Muscle of leg (tissue), 11 donors: Measurements from ENCODE around the gene EML6. TPM values are rescaled to one million over a fixed set of nuclear protein-coding genes. Genes with fewer than 3 reads are reported as not detected.

Experiments
- DNase-seq: peaks from one replicate; pipeline ENCODE4 v3.0.0; 2013
- H3K27ac ChIP-seq: one replicate; pipeline ENCODE4 v1.5.1; 2013; ENCODE audit warnings: mild to moderate bottlenecking, low read length, control low read depth
- H3K27me3 ChIP-seq: one replicate; pipeline ENCODE4 v1.6.1; 2013; ENCODE audit warnings: low read length; ENCODE audit not compliant: control insufficient read depth, insufficient read depth
- H3K36me3 ChIP-seq: one replicate; pipeline ENCODE4 v1.6.1; 2013; ENCODE audit warnings: low read length; ENCODE audit not compliant: control insufficient read depth, insufficient read depth
- H3K4me1 ChIP-seq: one replicate; pipeline ENCODE4 v1.6.1; 2013; ENCODE audit warnings: low read length; ENCODE audit not compliant: control insufficient read depth, insufficient read depth
- H3K4me3 ChIP-seq: one replicate; pipeline ENCODE4 v1.5.1; 2013; ENCODE audit warnings: low read length, control low read depth
- H3K9me3 ChIP-seq: replicated peaks from 2 replicates; pipeline ENCODE4 v1.6.1; 2013; ENCODE audit warnings: low read depth, low read length; ENCODE audit not compliant: control insufficient read depth
- WGBS: methylation state at CpG from one replicate; pipeline ENCODE4 v1.1.5; 2013; ENCODE audit warnings: missing lambda C conversion rate; ENCODE audit not compliant: insufficient coverage; 5-methylcytosine and 5-hydroxymethylcytosine counted together
- polyA plus RNA-seq, 8 donors: library from polyadenylated mRNA; unstranded; fragments of 120-200 nt; gene quantifications; one replicate each; pipeline versions ENCODE4 v1.2.1 to v1.2.3, GENCODE V29; 2013; ENCODE audit warnings: inconsistent platforms in 1 of 8, low replicate concordance in 1 of 8; ENCODE audit not compliant: insufficient read length in 8 of 8, insufficient read depth in 1 of 8
- total RNA-seq: library from RNA; stranded (reverse); fragments of 120-200 nt; gene quantifications from one replicate; pipeline ENCODE4 v1.2.4, GENCODE V29; 2013

The EML6 gene
- total and polyA plus RNA-seq, 9 donors, result 11.2 to 32.1 (median 18.8) TPM

DNA sequence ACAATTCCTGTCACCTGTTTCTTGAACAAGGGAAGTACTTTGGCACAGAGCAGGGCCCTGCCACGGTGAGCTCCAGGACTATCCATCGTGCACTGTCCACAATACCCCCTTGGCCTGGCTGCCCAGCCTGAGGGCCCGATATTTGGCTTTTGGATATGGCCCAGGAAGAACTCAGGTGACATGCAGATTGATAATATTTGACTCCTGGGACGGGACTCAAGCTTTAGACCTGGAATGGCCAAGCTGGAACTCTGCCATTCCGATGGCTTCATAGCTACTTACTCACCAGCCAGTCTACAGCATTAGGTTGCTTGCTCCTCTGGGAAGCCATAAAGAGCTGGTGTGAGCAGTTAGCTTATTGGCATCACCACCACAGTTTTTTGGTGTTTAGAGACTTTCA, 26.6 kb downstream of the EML6 start:
- no peak for DNase-seq
- no peaks in the 10 kb centered on the region for H3K9me3 ChIP-seq
- no peaks in the 10 kb centered on the region for H3K27me3 ChIP-seq
- no peaks in the 10 kb centered on the region for H3K4me1 ChIP-seq
- no peak overlapping the region for H3K4me3 ChIP-seq
- WGBS, result 89% methylated on average over 4 of the region's 5 CpGs
- H3K27ac ChIP-seq, result no peak overlapping the region
- no peaks in the 10 kb centered on the region for H3K36me3 ChIP-seq

GRCh38 chr2:54752439-54752838, 29.0 kb downstream of the EML6 start:
- no peaks in the 10 kb centered on the region for H3K36me3 ChIP-seq
- H3K27ac ChIP-seq, result no peak overlapping the region
- H3K9me3 ChIP-seq, result no peaks in the 10 kb centered on the region
- H3K4me1 ChIP-seq, result no peaks in the 10 kb centered on the region
- no peak for DNase-seq
- no CpG with 5 or more reads among the region's 1 CpG for WGBS
- H3K4me3 ChIP-seq, result no peak overlapping the region
- no peaks in the 10 kb centered on the region for H3K27me3 ChIP-seq

DNA sequence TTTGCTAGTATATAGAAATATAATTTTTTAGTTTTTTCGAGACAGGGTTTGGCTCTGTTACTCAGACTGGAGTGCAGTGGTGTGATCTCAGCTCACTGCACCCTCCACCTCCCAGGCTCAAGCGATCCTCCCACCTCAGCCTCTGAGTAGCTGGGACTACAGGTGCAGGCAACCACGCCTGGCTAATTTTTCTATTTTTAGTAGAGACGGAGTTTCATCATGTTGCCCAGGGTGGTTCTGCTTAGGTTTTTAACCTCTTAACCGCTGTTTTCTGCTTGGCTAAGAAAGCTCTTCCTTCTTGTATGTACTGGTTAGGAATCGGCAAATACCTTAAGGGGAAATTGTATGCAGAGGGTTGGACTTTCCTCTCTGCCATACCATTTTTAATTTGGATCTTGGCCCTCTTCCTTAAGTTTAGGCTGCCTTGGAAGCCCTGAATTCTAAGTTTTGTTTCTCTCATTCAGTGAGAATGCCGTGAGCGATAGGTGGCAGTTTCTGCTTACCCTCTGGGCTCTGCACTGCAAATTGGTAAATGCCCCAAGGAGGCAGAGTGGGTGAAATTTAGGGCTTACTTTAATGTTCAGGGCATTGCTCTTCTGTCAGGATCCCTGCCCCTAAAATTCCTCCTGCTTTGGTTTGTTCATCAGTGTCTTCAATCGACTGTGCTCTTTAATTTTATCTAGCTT, 32.3 kb downstream of the EML6 start:
- H3K9me3 ChIP-seq, result no peaks in the 10 kb centered on the region
- H3K4me1 ChIP-seq, result no peaks in the 10 kb centered on the region
- H3K36me3 ChIP-seq, result no peaks in the 10 kb centered on the region
- DNase-seq, result no peak
- no peak overlapping the region for H3K27ac ChIP-seq
- no peaks in the 10 kb centered on the region for H3K27me3 ChIP-seq
- H3K4me3 ChIP-seq, result no peak overlapping the region
- WGBS, result no CpG with 5 or more reads among the region's 9 CpGs

DNA sequence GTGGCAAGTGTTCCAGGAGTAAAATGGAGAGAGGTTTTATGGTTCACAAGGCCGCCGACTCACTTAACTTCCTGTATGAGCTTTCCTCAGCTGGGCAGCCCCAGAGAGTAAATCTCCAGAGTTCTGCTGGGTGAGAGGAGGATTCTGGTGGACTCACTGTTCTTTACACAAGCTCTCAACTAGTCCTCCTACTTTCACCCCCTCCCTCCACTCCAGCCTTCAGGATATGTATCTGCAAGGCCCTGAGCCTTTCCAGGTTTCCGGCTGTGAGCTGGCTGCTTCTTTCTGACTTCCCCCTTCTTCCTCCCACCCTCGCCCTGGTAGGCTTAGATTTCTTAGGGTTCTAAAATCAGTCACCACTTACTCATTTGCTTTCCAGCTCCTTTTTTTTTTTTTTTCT, 34.0 kb downstream of the EML6 start:
- no peaks in the 10 kb centered on the region for H3K9me3 ChIP-seq
- H3K4me1 ChIP-seq, result no peaks in the 10 kb centered on the region
- no peaks in the 10 kb centered on the region for H3K27me3 ChIP-seq
- 64% methylated on average over 3 of the region's 4 CpGs for WGBS
- DNase-seq, result peak; percentile 22
- no peak overlapping the region for H3K27ac ChIP-seq
- no peak overlapping the region for H3K4me3 ChIP-seq
- H3K36me3 ChIP-seq, result no peaks in the 10 kb centered on the region

DNA sequence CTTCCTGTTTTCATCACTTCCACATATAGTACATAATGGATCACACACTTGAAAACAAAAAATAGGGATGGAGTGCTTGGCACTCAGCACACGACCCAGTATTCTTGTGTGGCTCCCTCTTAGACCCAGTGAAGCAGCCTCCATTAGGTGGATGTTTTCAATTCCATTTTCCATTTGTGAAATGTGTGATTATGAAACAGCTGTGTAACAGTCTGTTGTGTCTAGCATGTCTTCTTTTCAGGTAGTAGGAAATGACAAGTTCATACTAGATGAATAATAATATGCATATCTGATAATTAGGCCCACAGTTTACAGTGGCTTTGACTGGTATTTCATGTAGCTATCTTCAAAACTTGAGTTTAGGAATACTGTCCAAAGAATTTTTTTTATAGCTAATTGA, 35.5 kb downstream of the EML6 start:
- no peak for DNase-seq
- Histone ChIP-seq H3K4me3 (no peak overlapping the region), H3K27ac (no peak overlapping the region), H3K36me3 (no peaks in the 10 kb centered on the region), H3K4me1 (no peaks in the 10 kb centered on the region), H3K9me3 (no peaks in the 10 kb centered on the region), H3K27me3 (no peaks in the 10 kb centered on the region)
- WGBS, result no CpG with 5 or more reads among the region's 1 CpG

- Histone ChIP-seq H3K4me1 (no peaks in the 10 kb centered on the region), H3K4me3 (no peak overlapping the region), H3K27ac (no peak overlapping the region), H3K9me3 (no peaks in the 10 kb centered on the region), H3K27me3 (no peaks in the 10 kb centered on the region), H3K36me3 (no peaks in the 10 kb centered on the region)
- WGBS, result no CpG with 5 or more reads among the region's 2 CpGs
- DNase-seq, result no peak
Measured at GRCh38 chr2:54760310-54760709, 36.8 kb downstream of the EML6 start.

DNA sequence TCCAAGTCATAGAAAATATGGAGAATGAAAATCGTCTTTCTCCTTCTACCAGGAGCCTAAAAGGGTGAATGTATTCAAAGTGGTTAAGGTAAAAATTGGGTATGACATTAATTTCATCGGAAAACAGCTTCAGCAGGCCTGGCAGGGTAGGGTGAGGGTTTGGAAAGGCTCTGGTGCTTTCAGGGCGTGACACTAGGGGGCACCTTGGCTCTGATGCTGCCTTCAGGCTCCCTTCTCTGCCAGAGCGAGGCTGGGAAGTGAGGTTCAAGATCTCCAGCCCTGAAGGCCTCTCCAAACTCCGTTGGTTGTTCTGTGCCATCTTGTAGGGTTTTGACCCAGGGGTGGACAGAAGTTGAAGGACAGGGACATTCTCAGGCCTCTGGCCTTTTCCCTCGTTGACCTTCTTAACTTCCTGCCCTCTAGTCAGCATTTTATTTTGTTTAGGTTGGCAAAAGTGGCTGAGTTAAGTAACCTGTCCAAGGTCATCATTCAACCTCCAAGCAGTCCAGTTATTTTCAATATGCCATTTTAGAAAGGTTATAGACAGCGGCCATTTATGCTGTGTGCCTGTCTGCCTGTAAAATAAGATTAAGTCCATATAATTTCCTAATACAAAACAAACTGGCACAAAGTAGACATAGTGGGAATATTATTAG, 40.3 kb downstream of the EML6 start:
- 90% methylated on average over 2 of the region's 7 CpGs for WGBS
- DNase-seq, result no peak
- no peak overlapping the region for H3K27ac ChIP-seq
- no peaks in the 10 kb centered on the region for H3K4me1 ChIP-seq
- H3K36me3 ChIP-seq, result no peaks in the 10 kb centered on the region
- H3K4me3 ChIP-seq, result no peak overlapping the region
- H3K27me3 ChIP-seq, result no peaks in the 10 kb centered on the region
- H3K9me3 ChIP-seq, result no peaks in the 10 kb centered on the region

DNA sequence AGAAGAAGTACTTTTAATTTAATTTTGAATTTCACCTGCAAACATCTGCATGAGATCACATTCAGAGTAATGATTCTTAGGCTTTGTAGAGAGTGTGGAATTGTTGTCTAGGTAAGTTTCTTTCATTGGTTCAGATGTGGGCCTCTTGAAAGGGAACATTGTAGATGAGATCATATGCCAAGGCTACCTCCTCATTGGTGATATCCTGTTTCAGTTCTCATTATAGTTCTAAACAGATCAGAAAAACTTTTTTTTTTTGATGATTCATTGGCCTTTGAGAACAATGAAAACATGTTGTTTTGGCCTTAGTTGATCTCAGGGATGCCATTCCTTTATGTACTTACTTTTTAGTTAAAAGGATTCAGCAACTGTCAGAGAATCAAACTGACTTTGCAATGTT, 44.5 kb downstream of the EML6 start:
- Histone ChIP-seq H3K36me3 (no peaks in the 10 kb centered on the region), H3K4me3 (no peak overlapping the region), H3K9me3 (no peaks in the 10 kb centered on the region), H3K4me1 (no peaks in the 10 kb centered on the region), H3K27me3 (no peaks in the 10 kb centered on the region), H3K27ac (no peak overlapping the region)
- no peak for DNase-seq

GRCh38 chr2:54768772-54769428, 45.4 kb downstream of the EML6 start:
- Histone ChIP-seq H3K27me3 (no peaks in the 10 kb centered on the region), H3K36me3 (no peaks in the 10 kb centered on the region), H3K9me3 (no peaks in the 10 kb centered on the region), H3K4me3 (no peak overlapping the region), H3K27ac (no peak overlapping the region), H3K4me1 (no peaks in the 10 kb centered on the region)
- peak; percentile 36 for DNase-seq
- no CpG with 5 or more reads among the region's 1 CpG for WGBS

DNA sequence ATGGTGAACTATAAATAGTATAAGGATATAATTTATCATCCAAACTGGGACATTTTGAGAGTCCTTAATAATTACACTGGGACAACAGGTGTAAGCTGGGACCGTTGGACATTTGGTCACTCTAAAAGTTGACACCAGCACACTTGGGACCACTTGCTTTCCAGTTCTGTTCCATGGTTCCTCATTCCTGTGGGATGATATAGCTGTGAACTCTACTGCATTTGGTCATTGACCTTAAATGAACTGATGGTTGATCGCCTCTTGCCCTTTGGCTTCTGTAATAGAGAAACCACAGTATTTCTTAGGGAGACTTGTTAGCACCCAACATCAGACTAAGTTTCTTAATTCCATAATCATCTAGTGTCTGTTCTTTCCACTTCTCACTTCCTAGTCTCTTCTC, 46.7 kb downstream of the EML6 start:
- 100% methylated on average over 1 of the region's 2 CpGs for WGBS
- Histone ChIP-seq H3K4me3 (no peak overlapping the region), H3K36me3 (no peaks in the 10 kb centered on the region), H3K27me3 (no peaks in the 10 kb centered on the region), H3K9me3 (peaks cover 2% of the 10 kb centered on the region), H3K27ac (no peak overlapping the region), H3K4me1 (no peaks in the 10 kb centered on the region)
- no peak for DNase-seq
